ENCODE measurements around the gene QRICH1. TPM values are rescaled to one million over a fixed set of nuclear protein-coding genes. Genes with fewer than 3 reads are reported as not detected.

The QRICH1 gene
- total and polyA plus RNA-seq, 2 of the 13 experiments (the other 11 are each of a cell fraction or from before 2014, with no cell fraction given), result 52.6 to 102 TPM

- no peak for TF ChIP-seq CEBPZ (IDR thresholded peaks at IDR 0.05; ENCODE audit: low read length)
- TF ChIP-seq ELF4 (CRISPR knock-in tag; IDR thresholded peaks at IDR 0.05; ENCODE audit: borderline replicate concordance), result peak; percentile 61; the same call in 1 of the 2 replicates
- no peak for TF ChIP-seq SNAPC4 (CRISPR knock-in tag; IDR thresholded peaks at IDR 0.05)
- no peak for TF ChIP-seq ZNF552 (CRISPR knock-in tag; IDR thresholded peaks at IDR 0.05; ENCODE audit: borderline replicate concordance)
- no peak for TF ChIP-seq SETDB1 (CRISPR knock-in tag; IDR thresholded peaks at IDR 0.05; ENCODE audit: borderline replicate concordance)
- TF ChIP-seq SCMH1 (CRISPR knock-in tag; IDR thresholded peaks at IDR 0.05; ENCODE audit: borderline replicate concordance), result no peak
- TF ChIP-seq SOX6 (IDR thresholded peaks at IDR 0.05), result no peak
- TF ChIP-seq SOX6 (CRISPR knock-in tag; IDR thresholded peaks at IDR 0.05), result peak; percentile 56
- TF ChIP-seq IRX3 (CRISPR knock-in tag; IDR thresholded peaks at IDR 0.05; ENCODE audit: borderline replicate concordance, low read depth), result no peak; the same call in 1 of the 2 replicates
- TF ChIP-seq ZNF180 (CRISPR knock-in tag; IDR thresholded peaks at IDR 0.05; ENCODE audit: borderline replicate concordance, low read depth), result peak; percentile 79; the same call in 1 of the 2 replicates
- TF ChIP-seq MTERF4 (CRISPR knock-in tag; IDR thresholded peaks at IDR 0.05), result peak; percentile 36; the same call in 1 of the 2 replicates
- peak; percentile 72; the same call in 1 of the 2 replicates for TF ChIP-seq MED13 (CRISPR knock-in tag; IDR thresholded peaks at IDR 0.05)
- TF ChIP-seq PRDM15 (CRISPR knock-in tag; IDR thresholded peaks at IDR 0.05), result peak; percentile 63; the same call in 1 of the 2 replicates
- no peak for TF ChIP-seq CC2D1A (CRISPR knock-in tag; IDR thresholded peaks at IDR 0.05)
- TF ChIP-seq ZFY (CRISPR knock-in tag; IDR thresholded peaks at IDR 0.05), result peak; percentile 96
Observed at GRCh38 chr3:49120438-49121131, 26.7 kb upstream of the QRICH1 start, which contains the start of gene USP19 (continued).

All from HepG2 (cell line).